AG09319 (cell line): Measurements from ENCODE around the gene USP46.

Source experiments
- DNase-seq: peaks from one replicate; pipeline ENCODE4 v3.0.0-alpha.2; 2010; ENCODE audit warnings: low read depth; ENCODE audit errors: extremely low read depth
- TF ChIP-seq, protein P1 (sequence below): IDR thresholded peaks from 2 replicates; pipeline ENCODE4 v1.5.1; 2011; ENCODE audit warnings: low read depth, mild to moderate bottlenecking, inconsistent platforms, low read length, moderate library complexity

The USP46 gene

DNA sequence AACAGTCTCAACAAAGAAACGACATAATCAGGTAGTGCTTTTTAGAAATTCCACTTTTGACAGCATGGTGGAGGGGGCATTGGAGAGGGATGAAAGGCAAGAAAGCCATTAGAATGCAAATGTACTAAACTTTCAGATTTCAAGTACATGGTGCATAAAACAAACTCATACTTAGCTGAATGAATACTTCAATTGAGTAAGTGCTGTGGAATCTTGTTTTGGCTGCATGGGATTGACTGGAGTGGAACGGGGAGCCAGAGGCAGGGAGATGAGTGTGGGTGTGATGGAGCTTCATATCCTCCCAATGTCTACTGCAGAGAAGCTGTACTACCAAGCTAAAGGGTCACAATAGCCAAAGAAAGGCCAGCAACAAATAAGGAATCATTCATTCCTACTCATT is 52.4 kb downstream of the USP46 start:
- DNase-seq: no peak

DNA sequence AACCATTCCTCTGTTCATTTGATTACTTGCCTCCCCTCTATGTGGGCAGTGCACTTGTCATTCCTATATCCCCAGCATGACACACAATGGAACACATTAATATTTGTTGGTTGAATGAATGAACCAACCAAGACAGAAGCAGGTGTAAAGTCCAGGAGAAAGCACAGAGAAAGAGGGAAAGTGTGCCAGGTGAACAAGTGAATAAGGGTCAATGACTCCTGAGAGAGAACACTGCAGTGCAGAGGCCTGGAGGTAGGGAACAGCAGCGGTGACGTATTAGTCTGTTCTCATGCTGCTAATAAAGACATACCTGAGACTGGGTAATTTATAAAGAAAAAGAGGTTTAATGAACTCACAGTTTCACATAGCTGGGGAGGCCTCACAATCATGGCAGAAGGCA is 53.1 kb downstream of the USP46 start:
- TF ChIP-seq, protein P1, sequence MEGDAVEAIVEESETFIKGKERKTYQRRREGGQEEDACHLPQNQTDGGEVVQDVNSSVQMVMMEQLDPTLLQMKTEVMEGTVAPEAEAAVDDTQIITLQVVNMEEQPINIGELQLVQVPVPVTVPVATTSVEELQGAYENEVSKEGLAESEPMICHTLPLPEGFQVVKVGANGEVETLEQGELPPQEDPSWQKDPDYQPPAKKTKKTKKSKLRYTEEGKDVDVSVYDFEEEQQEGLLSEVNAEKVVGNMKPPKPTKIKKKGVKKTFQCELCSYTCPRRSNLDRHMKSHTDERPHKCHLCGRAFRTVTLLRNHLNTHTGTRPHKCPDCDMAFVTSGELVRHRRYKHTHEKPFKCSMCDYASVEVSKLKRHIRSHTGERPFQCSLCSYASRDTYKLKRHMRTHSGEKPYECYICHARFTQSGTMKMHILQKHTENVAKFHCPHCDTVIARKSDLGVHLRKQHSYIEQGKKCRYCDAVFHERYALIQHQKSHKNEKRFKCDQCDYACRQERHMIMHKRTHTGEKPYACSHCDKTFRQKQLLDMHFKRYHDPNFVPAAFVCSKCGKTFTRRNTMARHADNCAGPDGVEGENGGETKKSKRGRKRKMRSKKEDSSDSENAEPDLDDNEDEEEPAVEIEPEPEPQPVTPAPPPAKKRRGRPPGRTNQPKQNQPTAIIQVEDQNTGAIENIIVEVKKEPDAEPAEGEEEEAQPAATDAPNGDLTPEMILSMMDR: no peak
- DNase-seq: no peak

More for the DNA sequence above, 52.4 kb downstream of the USP46 start:
- TF ChIP-seq, protein P1: no peak

DNA sequence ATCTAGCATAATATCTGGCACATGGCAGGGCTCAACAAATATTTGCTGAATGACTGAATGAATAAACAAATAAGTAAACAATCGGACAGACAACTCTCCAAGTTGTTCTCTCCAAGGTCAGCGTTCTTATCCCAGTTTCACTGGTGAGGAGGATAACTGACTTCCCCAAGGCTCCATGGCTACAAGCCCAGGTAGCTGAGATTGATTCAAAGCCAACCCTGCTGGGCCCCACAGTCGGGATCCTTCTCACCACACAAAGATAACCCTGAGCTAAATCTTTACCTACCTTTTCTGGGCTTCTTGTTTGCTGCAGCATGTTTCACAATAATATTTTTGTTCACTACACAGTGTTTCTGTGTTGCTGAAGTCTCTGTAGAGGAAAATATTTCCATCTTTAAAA is 54.9 kb downstream of the USP46 start:
- TF ChIP-seq, protein P1: no peak
- DNase-seq: no peak

DNA sequence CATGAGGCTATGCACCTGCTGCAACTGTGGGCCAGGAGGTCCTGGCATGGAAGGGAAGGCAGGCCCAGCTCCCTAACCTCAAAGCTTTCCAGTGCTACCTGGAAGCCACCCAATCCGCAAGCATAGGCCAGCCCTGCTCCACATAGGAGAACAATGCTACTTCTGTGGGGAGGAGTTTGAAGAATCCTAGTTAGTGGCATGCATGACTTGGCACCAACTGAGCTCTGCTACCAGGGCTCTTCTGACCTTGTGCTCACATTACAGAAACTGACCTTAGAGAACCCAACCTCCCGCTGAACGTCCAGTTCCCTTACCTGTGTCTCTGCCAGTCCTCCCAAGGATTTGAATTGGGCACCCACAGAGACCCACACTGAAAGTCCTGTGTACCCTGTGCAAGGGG is 58.8 kb downstream of the USP46 start:
- DNase-seq: no peak
- TF ChIP-seq, protein P1: no peak

DNA sequence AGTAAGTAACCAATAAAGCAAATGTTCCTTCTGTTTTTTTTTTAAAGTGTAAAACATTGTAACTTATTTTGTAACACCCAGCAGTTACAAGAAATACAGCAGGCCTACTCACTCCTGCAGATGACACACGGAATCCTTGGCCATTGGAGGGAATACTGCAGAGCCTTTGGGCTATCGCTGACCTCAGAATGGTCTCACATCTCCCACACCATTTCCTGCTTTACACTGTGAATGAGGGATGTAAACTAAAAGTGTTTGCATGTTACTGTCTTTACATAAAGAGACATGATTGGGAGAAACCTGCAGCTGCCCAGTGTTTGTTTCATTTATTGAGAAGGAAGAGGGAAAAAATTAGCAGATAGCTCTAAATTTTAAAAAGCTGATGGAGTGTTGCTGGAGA is 64.1 kb downstream of the USP46 start:
- no peak for DNase-seq
- TF ChIP-seq, protein P1: no peak

DNA sequence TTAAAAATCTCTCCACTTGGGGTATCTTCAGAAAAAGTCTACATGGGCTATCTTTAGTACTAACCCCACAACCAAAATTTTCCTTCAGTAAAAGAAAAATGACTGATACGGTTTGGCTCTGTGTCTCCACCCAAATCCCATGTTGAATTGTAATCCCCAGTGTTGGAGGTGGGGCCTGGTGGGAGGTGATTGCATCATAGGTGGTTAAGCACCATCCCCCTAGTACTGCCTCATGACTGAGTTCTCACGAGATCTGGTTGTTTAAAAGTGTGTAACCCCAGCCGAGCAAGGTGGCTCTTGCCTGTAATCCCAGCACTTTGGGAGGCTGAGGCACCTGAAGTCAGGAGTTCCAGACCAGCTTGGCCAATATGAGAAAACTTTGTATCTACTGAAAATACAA is 66.8 kb downstream of the USP46 start:
- TF ChIP-seq, protein P1: no peak
- DNase-seq: no peak

DNA sequence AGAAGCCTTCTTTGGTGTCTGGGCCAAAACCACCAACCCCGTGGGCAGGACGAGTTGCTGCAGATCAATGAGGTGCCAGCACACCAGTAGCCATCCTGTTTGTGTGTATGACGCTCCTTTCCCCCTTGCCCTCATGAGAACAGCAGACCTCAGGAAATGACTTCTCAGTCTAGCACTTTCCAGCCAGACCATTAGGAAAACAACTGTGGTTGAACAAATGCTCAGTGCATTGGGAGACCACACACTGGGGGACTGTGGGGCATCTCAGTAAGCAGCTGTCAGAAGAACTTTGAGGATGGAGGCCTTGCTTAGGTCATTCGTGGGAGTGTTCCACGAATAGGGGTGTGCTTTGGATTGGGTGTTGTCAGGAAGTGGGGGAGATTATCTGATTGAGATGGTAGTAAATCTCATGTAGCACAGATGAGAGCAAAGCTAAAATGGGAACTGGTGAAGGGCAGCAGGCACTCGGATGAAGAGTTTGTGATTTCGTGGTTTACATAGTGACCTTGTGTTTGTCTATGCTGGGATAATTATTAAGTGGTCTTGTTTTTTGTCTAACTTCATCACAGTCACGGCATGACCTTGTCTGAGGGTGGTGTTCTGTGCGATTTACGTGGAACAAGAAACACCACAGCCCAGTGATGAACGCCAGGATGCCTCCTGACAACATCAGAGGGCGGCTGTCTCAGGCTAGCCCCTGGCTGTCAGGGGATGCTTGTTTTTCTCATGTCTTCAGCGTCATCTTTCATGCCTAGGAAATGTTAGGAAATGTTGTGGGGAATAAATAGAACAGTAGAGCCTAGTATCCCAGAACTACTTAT is 70.1 kb downstream of the USP46 start:
- TF ChIP-seq, protein P1: no peak
- no peak for DNase-seq
